ENCODE measurements around the gene NPC1. TPM values are rescaled to one million over a fixed set of nuclear protein-coding genes. Genes with fewer than 3 reads are reported as not detected.

NPC1 gene
- total RNA-seq, 2 donors from 2014 or later = 43.6 to 44.9 TPM

- peaks cover 16% of the 10 kb centered on the region for H3K4me1 Mint-ChIP-seq
- H3K9me3 Mint-ChIP-seq = no peaks in the 10 kb centered on the region
- peak overlapping the region; percentile 86 for H3K4me3 Mint-ChIP-seq
- no peaks in the 10 kb centered on the region for H3K36me3 Mint-ChIP-seq (ENCODE audit: low read depth)
- TF ChIP-seq CTCF (conservative IDR thresholded peaks at IDR 0.05) = no peak
- WGBS, 2 experiments (ENCODE audit: insufficient coverage in 1 of 2, insufficient read length in 1 of 2) = 0 to 1% methylated on average over 3 to 14 of the region's 14 CpGs
- peaks cover 13% of the 10 kb centered on the region for H3K27me3 Mint-ChIP-seq (ENCODE audit: insufficient read depth)
- Histone ChIP-seq H3K9ac (ENCODE audit: extremely low read depth, low read length, poor library complexity, severe bottlenecking) (peak overlapping the region; percentile 96), H3K27ac (ENCODE audit: low read depth, low read length) (peak overlapping the region; percentile 99), H3K9me3 (ENCODE audit: control insufficient read depth, low read length) (no peaks in the 10 kb centered on the region), H3K4me3 (ENCODE audit: low read length) (peak overlapping the region; percentile 99), H3K36me3 (ENCODE audit: control insufficient read depth, insufficient read depth, low read length) (no peaks in the 10 kb centered on the region), H3K4me1 (ENCODE audit: control insufficient read depth, insufficient read depth, low read length) (no peaks in the 10 kb centered on the region), H3K27me3 (ENCODE audit: control insufficient read depth, insufficient read depth, low read length, poor library complexity, severe bottlenecking) (no peaks in the 10 kb centered on the region)
- peak overlapping the region; percentile 94 for H3K27ac Mint-ChIP-seq
- no peak for DNase-seq
Measured at GRCh38 chr18:23585897-23586248, 433 bp downstream of the NPC1 start.

GRCh38 chr18:23585007-23585871, 1.1 kb downstream of the NPC1 start:
- H3K4me1 Mint-ChIP-seq = peaks cover 21% of the 10 kb centered on the region
- Histone ChIP-seq H3K36me3 (ENCODE audit: control insufficient read depth, insufficient read depth, low read length) (peaks cover 5% of the 10 kb centered on the region), H3K4me1 (ENCODE audit: control insufficient read depth, insufficient read depth, low read length) (no peaks in the 10 kb centered on the region), H3K27me3 (ENCODE audit: control insufficient read depth, insufficient read depth, low read length, poor library complexity, severe bottlenecking) (no peaks in the 10 kb centered on the region), H3K9me3 (ENCODE audit: control insufficient read depth, low read length) (no peaks in the 10 kb centered on the region), H3K4me3 (ENCODE audit: low read length) (peak overlapping the region; percentile 99), H3K9ac (ENCODE audit: extremely low read depth, low read length, poor library complexity, severe bottlenecking) (peak overlapping the region; percentile 96), H3K27ac (ENCODE audit: low read depth, low read length) (no peak overlapping the region)
- H3K9me3 Mint-ChIP-seq = no peaks in the 10 kb centered on the region
- peak overlapping the region; percentile 86 for H3K4me3 Mint-ChIP-seq
- no peak for TF ChIP-seq CTCF (conservative IDR thresholded peaks at IDR 0.05)
- H3K27me3 Mint-ChIP-seq (ENCODE audit: insufficient read depth) = peaks cover 13% of the 10 kb centered on the region
- H3K27ac Mint-ChIP-seq = peak overlapping the region; percentile 94
- DNase-seq = peak; percentile 66
- H3K36me3 Mint-ChIP-seq (ENCODE audit: low read depth) = no peaks in the 10 kb centered on the region
- 31 to 38% methylated on average over 10 to 19 of the region's 19 CpGs for WGBS, 2 experiments (ENCODE audit: insufficient coverage in 1 of 2, insufficient read length in 1 of 2)

DNA sequence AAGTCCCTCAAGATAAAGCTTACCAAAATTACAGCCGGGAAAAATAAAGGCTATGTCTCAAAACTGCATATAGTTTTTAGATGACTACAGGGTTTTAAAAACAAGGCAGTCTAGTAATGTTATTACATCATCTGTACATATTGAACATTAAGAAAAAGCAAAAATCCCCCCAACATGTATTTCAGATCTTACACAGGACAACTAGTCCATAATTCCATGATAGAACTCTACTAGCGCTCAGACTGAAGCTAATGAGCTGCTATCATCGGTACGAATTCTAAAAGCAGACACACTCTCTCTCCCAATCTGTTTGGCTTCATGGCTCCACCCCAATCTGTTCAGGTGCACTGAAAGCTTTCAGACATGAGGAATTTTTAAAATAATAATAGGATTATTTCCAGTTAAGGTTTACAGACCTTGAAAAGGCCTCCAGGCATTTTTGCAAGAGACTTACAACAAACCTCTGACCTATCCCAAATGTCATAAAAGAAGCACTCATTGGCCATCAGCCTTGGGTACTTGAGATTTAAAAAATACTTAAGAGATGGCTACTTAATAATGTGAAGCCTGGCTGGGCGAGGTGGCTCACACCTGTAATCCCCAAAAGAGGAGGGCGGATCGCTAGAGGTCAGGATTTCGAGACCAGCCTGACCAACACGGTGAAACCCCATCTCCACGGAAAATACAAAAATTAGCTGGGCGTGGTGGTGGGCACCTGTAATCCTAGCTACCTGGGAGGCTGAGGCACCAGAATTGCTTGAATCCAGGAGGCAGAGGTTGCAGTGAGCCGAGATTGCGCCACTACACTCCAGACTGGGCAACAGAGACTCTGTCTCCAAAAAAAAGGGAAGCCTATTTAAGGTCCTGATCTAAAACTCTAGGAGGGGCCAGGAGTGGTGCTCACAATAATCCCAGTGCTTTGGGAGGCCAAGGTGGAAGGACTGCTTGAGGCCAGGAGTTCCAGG, 2.0 kb downstream of the NPC1 start:
- H3K4me1 ChIP-seq (ENCODE audit: control insufficient read depth, insufficient read depth, low read length) = no peaks in the 10 kb centered on the region
- peaks cover 7% of the 10 kb centered on the region for H3K36me3 ChIP-seq (ENCODE audit: control insufficient read depth, insufficient read depth, low read length)
- H3K27ac ChIP-seq (ENCODE audit: low read depth, low read length) = peak overlapping the region; percentile 2
- no peaks in the 10 kb centered on the region for H3K36me3 Mint-ChIP-seq (ENCODE audit: low read depth)
- H3K9ac ChIP-seq (ENCODE audit: extremely low read depth, low read length, poor library complexity, severe bottlenecking) = no peak overlapping the region
- peaks cover 13% of the 10 kb centered on the region for H3K27me3 Mint-ChIP-seq (ENCODE audit: insufficient read depth)
- H3K9me3 ChIP-seq (ENCODE audit: control insufficient read depth, low read length) = no peaks in the 10 kb centered on the region
- no peak overlapping the region for H3K27ac Mint-ChIP-seq
- 85 to 95% methylated on average over 12 to 13 of the region's 13 CpGs for WGBS, 2 experiments (ENCODE audit: insufficient coverage in 1 of 2, insufficient read length in 1 of 2)
- no peak for DNase-seq
- no peaks in the 10 kb centered on the region for H3K27me3 ChIP-seq (ENCODE audit: control insufficient read depth, insufficient read depth, low read length, poor library complexity, severe bottlenecking)
- no peaks in the 10 kb centered on the region for H3K9me3 Mint-ChIP-seq
- no peak overlapping the region for H3K4me3 ChIP-seq (ENCODE audit: low read length)
- H3K4me3 Mint-ChIP-seq = peak overlapping the region; percentile 86
- TF ChIP-seq CTCF (conservative IDR thresholded peaks at IDR 0.05) = no peak
- H3K4me1 Mint-ChIP-seq = peaks cover 22% of the 10 kb centered on the region

Data from endodermal cell (in vitro differentiated cells).